GM21619 (cell line): ENCODE measurements around the gene SULT4A1.
"Not testable (repeated sequence)": the region's sequence is repeated elsewhere in the genome, so short reads cannot be mapped to it uniquely, and the experiment has no call there.

Source experiments
- ATAC-seq: cut with Tn5 transposase; IDR thresholded peaks from one replicate; pipeline ENCODE4 v1.9.1; 2021; ENCODE audit not compliant: unreplicated experiment

Gene SULT4A1

GRCh38 chr22:43887391-43887790, 25.1 kb upstream of the SULT4A1 start:
- ATAC-seq: no peak

GRCh38 chr22:43886231-43886630, 23.9 kb upstream of the SULT4A1 start:
- ATAC-seq: no peak

GRCh38 chr22:43885786-43886185, 23.5 kb upstream of the SULT4A1 start:
- no peak for ATAC-seq

- no peak for ATAC-seq
These were observed 23.0 kb upstream of the SULT4A1 start for GRCh38 chr22:43885319-43885671.

GRCh38 chr22:43884600-43885318, 22.4 kb upstream of the SULT4A1 start:
- peak; percentile 80 for ATAC-seq

- no peak for ATAC-seq
These were observed 21.6 kb upstream of the SULT4A1 start for GRCh38 chr22:43883719-43884415.

- no peak for ATAC-seq
These were observed 20.8 kb upstream of the SULT4A1 start for GRCh38 chr22:43883012-43883661.

GRCh38 chr22:43882122-43882767, 19.9 kb upstream of the SULT4A1 start:
- ATAC-seq: no peak

GRCh38 chr22:43881091-43882061, 19.1 kb upstream of the SULT4A1 start:
- no peak for ATAC-seq

- ATAC-seq: no peak
These were observed 18.3 kb upstream of the SULT4A1 start for GRCh38 chr22:43880541-43880991.

- no peak for ATAC-seq
These were observed 17.7 kb upstream of the SULT4A1 start for GRCh38 chr22:43879901-43880540.

- no peak for ATAC-seq
These were observed 16.7 kb upstream of the SULT4A1 start for GRCh38 chr22:43878831-43879550.

GRCh38 chr22:43878079-43878795, 15.9 kb upstream of the SULT4A1 start:
- no peak for ATAC-seq

- ATAC-seq: no peak
These were observed 14.7 kb upstream of the SULT4A1 start for GRCh38 chr22:43876866-43877509.

- ATAC-seq: no peak
These were observed 7.5 kb upstream of the SULT4A1 start for GRCh38 chr22:43869799-43870198.

GRCh38 chr22:43869001-43869400, 6.7 kb upstream of the SULT4A1 start:
- ATAC-seq: not testable (repeated sequence)

GRCh38 chr22:43867839-43868635, 5.7 kb upstream of the SULT4A1 start:
- ATAC-seq: no peak
